GM12878 (cell line): ENCODE data around the gene XRCC6. TPM values are rescaled to one million over a fixed set of nuclear protein-coding genes. Genes with fewer than 3 reads are reported as not detected.
A peak's percentile ranks its signal among the peaks of the same experiment; 100 is the strongest.

ENCODE experiments used
- ATAC-seq: fragments of 200-7000 bp; cut with Tn5 transposase; 3 replicates; pipeline ENCODE4 v1.9.1; 2020; ENCODE audit warnings: mild to moderate bottlenecking, moderate library complexity
- BruUV-seq: library from RNA; stranded (reverse); fragments of 400-500 nt; replicated peaks from 2 replicates; lab custom pipeline; 2021; lab: Mats Ljungman, UMichigan
- CTCF ChIA-PET: fragments of 300-600 bp; sonication (Branson Sonifier 250); formaldehyde crosslinking; extraction: SDS; loops from one replicate; lab custom pipeline; 2021; ENCODE audit warnings: inconsistent platforms; lab: Yijun Ruan, JAX
- POLR2A ChIA-PET: fragments of 350-600 bp; formaldehyde crosslinking; extraction: SDS; loops from one replicate; lab custom pipeline; 2021; ENCODE audit warnings: inconsistent platforms; lab: Charles Lee
- RAD21 ChIA-PET: fragments of 300-600 bp; sonication (Branson Sonifier 250); formaldehyde crosslinking; loops from one replicate; lab custom pipeline; 2023; ENCODE audit warnings: antibody characterized with exemption; ENCODE audit not compliant: unreplicated experiment; lab: Charles Lee
- SMC1A ChIA-PET: fragments of 300-600 bp; sonication (Branson Sonifier 250); formaldehyde crosslinking; loops from one replicate; lab custom pipeline; 2023; ENCODE audit not compliant: unreplicated experiment, uncharacterized antibody; lab: Charles Lee
- DNase-seq: peaks from one replicate; pipeline ENCODE4 v3.0.0-alpha.2; 2011; ENCODE audit warnings: low read depth, low spot score
- FAIRE-seq: peaks from 3 replicates; lab custom pipeline; 2011; peaks lifted over from hg19 to GRCh38; lab: Jason Lieb, UNC
- H2AFZ ChIP-seq: 2 replicates; pipeline ENCODE4 v1.6.0; 2011; ENCODE audit warnings: low read depth, low read length, control low read depth; ENCODE audit not compliant: control insufficient read depth
- H3K27ac ChIP-seq: 2 replicates; pipeline ENCODE4 v1.5.1; 2011; ENCODE audit warnings: control low read depth; ENCODE audit not compliant: control insufficient read depth, insufficient read depth
- H3K27me3 ChIP-seq, 2 experiments: replicated peaks in 1 of 2; 2 replicates each; pipeline versions ENCODE4 v1.6.0 to v1.6.1; 2011; ENCODE audit warnings: low read length in 1 of 2; ENCODE audit not compliant: control insufficient read depth in 2 of 2, insufficient read depth in 2 of 2
- H3K36me3 ChIP-seq, 2 experiments: 2 replicates each; pipeline ENCODE4 v1.5.1; 2011; ENCODE audit warnings: low read length in 1 of 2; ENCODE audit not compliant: control insufficient read depth in 2 of 2, insufficient read depth in 2 of 2
- H3K4me1 ChIP-seq: 2 replicates; pipeline ENCODE4 v1.6.1; 2011; ENCODE audit warnings: mild to moderate bottlenecking, low read length, moderate library complexity, mixed read lengths; ENCODE audit not compliant: control insufficient read depth, insufficient read depth
- H3K4me2 ChIP-seq: 2 replicates; pipeline ENCODE4 v1.6.0; 2011; ENCODE audit warnings: control low read depth; ENCODE audit not compliant: control insufficient read depth, insufficient read depth
- H3K4me3 ChIP-seq: fragments of 200-600 bp; sonication (generic); 2 replicates; pipeline ENCODE4 v1.5.1; 2016
- H3K79me2 ChIP-seq: 2 replicates; pipeline ENCODE4 v1.6.0; 2011; ENCODE audit warnings: low read length; ENCODE audit not compliant: control insufficient read depth, insufficient read depth
- H3K9ac ChIP-seq: 2 replicates; pipeline ENCODE4 v1.8.0; 2011; ENCODE audit warnings: low read length, control low read depth, mixed read lengths; ENCODE audit not compliant: control insufficient read depth, insufficient read depth
- H3K9me3 ChIP-seq: replicated peaks from 3 replicates; pipeline ENCODE4 v1.5.1; 2011; ENCODE audit warnings: mild to moderate bottlenecking, low read length; ENCODE audit not compliant: control insufficient read depth, insufficient read depth
- H4K20me1 ChIP-seq: 2 replicates; pipeline ENCODE4 v1.6.0; 2011; ENCODE audit not compliant: control insufficient read depth, insufficient read depth
- BACH1 ChIP-seq: fragments of 450-650 bp; IDR thresholded peaks from 2 replicates; pipeline ENCODE4 v1.6.1; 2017; ENCODE audit warnings: mild to moderate bottlenecking, borderline replicate concordance
- CHD1 ChIP-seq: IDR thresholded peaks from 2 replicates; pipeline ENCODE4 v1.6.1; 2012; ENCODE audit warnings: low read depth, low read length, improper control_type of control experiment
- CTCF ChIP-seq, 3 experiments: IDR thresholded peaks in 2 of 3; conservative IDR thresholded peaks in 1 of 3; 2 replicates each; pipeline ENCODE4 v1.5.1; 2011; ENCODE audit warnings: low read depth in 3 of 3, low read length in 3 of 3, mild to moderate bottlenecking in 3 of 3, control low read depth in 2 of 3, moderate library complexity in 2 of 3, inconsistent platforms in 1 of 3, mixed read lengths in 1 of 3; ENCODE audit not compliant: control insufficient read depth in 2 of 3, insufficient read depth in 1 of 3; ENCODE audit errors: extremely low read depth in 1 of 3
- MLLT1 ChIP-seq: fragments of 450-650 bp; IDR thresholded peaks from 2 replicates; pipeline ENCODE4 v1.6.1; 2016; ENCODE audit warnings: mild to moderate bottlenecking
- NFXL1 ChIP-seq: fragments of 450-650 bp; IDR thresholded peaks from 2 replicates; pipeline ENCODE4 v1.6.1; 2017; ENCODE audit warnings: antibody characterized with exemption, mild to moderate bottlenecking, borderline replicate concordance
- PBX3 ChIP-seq: IDR thresholded peaks from 2 replicates; pipeline ENCODE4 v1.6.1; 2011; ENCODE audit warnings: mild to moderate bottlenecking, low read depth, low read length, moderate library complexity; ENCODE audit not compliant: insufficient replicate concordance
- POLR2A ChIP-seq: IDR thresholded peaks from 2 replicates; pipeline ENCODE4 v1.6.1; 2011; ENCODE audit warnings: low read depth, mild to moderate bottlenecking, low read length
- RAD21 ChIP-seq: IDR thresholded peaks from 2 replicates; pipeline ENCODE4 v1.6.1; 2011; ENCODE audit warnings: mild to moderate bottlenecking, low read depth, low read length, moderate library complexity; ENCODE audit not compliant: insufficient read depth
- SMC3 ChIP-seq: IDR thresholded peaks from 2 replicates; pipeline ENCODE4 v1.6.1; 2011; ENCODE audit warnings: low read length, improper control_type of control experiment, borderline replicate concordance
- ZBED1 ChIP-seq: IDR thresholded peaks from 2 replicates; pipeline ENCODE4 v1.6.1; 2016; ENCODE audit warnings: borderline replicate concordance
- ZNF207 ChIP-seq: fragments of 450-650 bp; IDR thresholded peaks from 2 replicates; pipeline ENCODE4 v1.6.1; 2014; ENCODE audit warnings: antibody characterized with exemption, mild to moderate bottlenecking, borderline replicate concordance
- WGBS: methylation state at CpG from one replicate; pipeline ENCODE4 v1.1.6; 2016; ENCODE audit warnings: low lambda C conversion rate; ENCODE audit not compliant: insufficient replicate concordance, insufficient coverage; ENCODE audit errors: missing lambda C conversion rate; 5-methylcytosine and 5-hydroxymethylcytosine counted together
- in situ Hi-C: fragments of 300-500 bp; cut with MboI; formaldehyde crosslinking; loops from 9 replicates; pipeline ENCODE4 v1.14.3; 2018; ENCODE audit warnings: mixed read lengths
- intact Hi-C: fragments of 100-400 bp; cut with micrococcal nuclease; formaldehyde crosslinking; loops from one replicate; pipeline ENCODE4 v1.14.2; 2022; ENCODE audit not compliant: unreplicated experiment
- polyA plus RNA-seq, 11 experiments: library from polyadenylated mRNA; depleted of rRNA in 4 of 11; unstranded in 6 of 11; stranded (reverse) in 5 of 11; fragments of >200 nt; fragmentation: Nextera tagmentation in 4 of 11; fragmentation: Illumina TruSeq in 1 of 11; extraction: Ambion mirVana in 4 of 11; extraction: Trizol in 1 of 11; gene quantifications; 1 replicate in 1 of 11; 2 replicates in 10 of 11; pipeline versions ENCODE4 v1.2.1 to v1.2.3, GENCODE V29; 2011 to 2016; ENCODE audit warnings: inconsistent platforms in 2 of 11, missing spikeins in 2 of 11, low read depth in 1 of 11
- total RNA-seq, 4 experiments: library from RNA; depleted of rRNA in 3 of 4; stranded (reverse); fragments of >200 nt in 3 of 4; fragmentation: Illumina TruSeq in 1 of 4; extraction: Trizol in 1 of 4; gene quantifications; 2 replicates each; pipeline versions ENCODE4 v1.2.1 to v1.2.3, GENCODE V29; 2013 to 2021

The XRCC6 gene
- total and polyA plus RNA-seq, 10 of the 15 experiments (the other 5 are each of a cell fraction or from before 2014, with no cell fraction given) = 186 to 718 (median 348) TPM

GRCh38 chr22:41575533-41575932, 45.6 kb upstream of the XRCC6 start:
- SMC1A ChIA-PET = no interaction called here
- Histone ChIP-seq H3K27me3 (no peaks in the 10 kb centered on the region), H3K36me3 (peaks cover 0 to 4% of the 10 kb centered on the region in 2 experiments; a peak in 2 of 4 replicates), H2AFZ (no peak overlapping the region)
- BruUV-seq = no TSS peak
- RAD21 ChIA-PET = no interaction called here
- TF ChIP-seq NFXL1 = no peak
- TF ChIP-seq POLR2A = 0 out of 2 replicates have a peak, but pooled peaks have one; percentile 4
- TF ChIP-seq, all 136 proteins: peak for 1
- Histone ChIP-seq H3K9me3 (no peaks in the 10 kb centered on the region), H3K79me2 (no peaks in the 10 kb centered on the region), H4K20me1 (no peaks in the 10 kb centered on the region), H3K4me3 (no peak overlapping the region), H3K4me1 (no peaks in the 10 kb centered on the region), H3K9ac (no peak overlapping the region), H3K27ac (no peak overlapping the region), H3K4me2 (no peak overlapping the region)
- DNase-seq (no peak), ATAC-seq (no peak), FAIRE-seq (no peak)
- ChIA-PET CTCF (no interaction called here), POLR2A (no interaction called here)
- in situ Hi-C loops = no loop called here
- intact Hi-C loops = no loop called here
- WGBS = 90% methylated on average over 15 of the region's 15 CpGs

GRCh38 chr22:41576877-41577276, 44.2 kb upstream of the XRCC6 start:
- no peak overlapping the region for H3K27ac ChIP-seq
- no peaks in the 10 kb centered on the region for H4K20me1 ChIP-seq
- ATAC-seq (peak; percentile 92), DNase-seq (no peak)
- WGBS = 74% methylated on average over 9 of the region's 9 CpGs
- H3K9me3 ChIP-seq = no peaks in the 10 kb centered on the region
- intact Hi-C loops = loop anchor here (2.0 kb wide), 1 partner anchor 44 kb away; the partner anchor contains the start of genes DESI1 and XRCC6
- TF ChIP-seq PBX3 = no peak
- TF ChIP-seq ZBED1 = no peak
- no peak for TF ChIP-seq CHD1
- peak; percentile 86 for TF ChIP-seq MLLT1
- TF ChIP-seq BACH1 = no peak
- TF ChIP-seq CTCF (IDR thresholded peaks at IDR 0.05 in 2 of 3, conservative IDR thresholded peaks at IDR 0.05 in 1 of 3; ENCODE audit: control insufficient read depth in 2 of 3, extremely low read depth in 1 of 3, insufficient read depth in 1 of 3, low read depth in 3 of 3, low read length in 3 of 3) = peak; percentile 62 to 84 (median 76)
- peak; percentile 66 for TF ChIP-seq RAD21
- no peak for TF ChIP-seq ZNF207
- peak; percentile 66 for TF ChIP-seq SMC3
- TF ChIP-seq, all 136 proteins: peak for 4
- H3K9ac ChIP-seq = no peak overlapping the region
- H3K36me3 ChIP-seq = peaks cover 0 to 4% of the 10 kb centered on the region in 2 experiments; a peak in 2 of 4 replicates
- H3K27me3 ChIP-seq = no peaks in the 10 kb centered on the region
- ChIA-PET SMC1A (no interaction called here), CTCF (interaction anchor here (1.0 to 2.7 kb wide), 7 partner anchors 10 to 173 kb away, joined by 3 to 15 read pairs (median 4); partner anchors contain the start of genes PMM1 and POLR3H), RAD21 (interaction anchor here (0.6 to 1.3 kb wide), 2 partner anchors 90 to 112 kb away, joined by 3 read pairs; no protein-coding TSS in a partner anchor), POLR2A (interaction anchor here (1.4 kb wide), 1 partner anchor 13 kb away, joined by 8 read pairs; the partner anchor contains the start of gene PMM1)
- no peak overlapping the region for H3K4me3 ChIP-seq
- BruUV-seq = no TSS peak
- H3K79me2 ChIP-seq = no peaks in the 10 kb centered on the region
- no peak overlapping the region for H2AFZ ChIP-seq
- H3K4me2 ChIP-seq = no peak overlapping the region
- no peaks in the 10 kb centered on the region for H3K4me1 ChIP-seq
- in situ Hi-C loops = no loop called here
- FAIRE-seq = peak; percentile 23
